ENCODE data around the gene DNAJC21. TPM values are rescaled to one million over a fixed set of nuclear protein-coding genes. Genes with fewer than 3 reads are reported as not detected.

Gene DNAJC21
- total and polyA plus RNA-seq, 4 donors = 8.8 to 21.0 (median 11.8) TPM

GRCh38 chr5:34891981-34892380 is 37.4 kb upstream of the DNAJC21 start:
- H3K4me3 ChIP-seq (ENCODE audit: low read depth in 1 of 3, low read length in 3 of 3) = no peak overlapping the region
- WGBS = 85% methylated on average over 5 of the region's 5 CpGs
- H3K4me1 ChIP-seq (ENCODE audit: control insufficient read depth in 4 of 4, insufficient read depth in 4 of 4, low read length in 3 of 4) = no peaks in the 10 kb centered on the region
- DNase-seq (ENCODE audit: low spot score) = no peak
- TF ChIP-seq HNF4A (conservative IDR thresholded peaks at IDR 0.05) = no peak
- TF ChIP-seq, protein P1, sequence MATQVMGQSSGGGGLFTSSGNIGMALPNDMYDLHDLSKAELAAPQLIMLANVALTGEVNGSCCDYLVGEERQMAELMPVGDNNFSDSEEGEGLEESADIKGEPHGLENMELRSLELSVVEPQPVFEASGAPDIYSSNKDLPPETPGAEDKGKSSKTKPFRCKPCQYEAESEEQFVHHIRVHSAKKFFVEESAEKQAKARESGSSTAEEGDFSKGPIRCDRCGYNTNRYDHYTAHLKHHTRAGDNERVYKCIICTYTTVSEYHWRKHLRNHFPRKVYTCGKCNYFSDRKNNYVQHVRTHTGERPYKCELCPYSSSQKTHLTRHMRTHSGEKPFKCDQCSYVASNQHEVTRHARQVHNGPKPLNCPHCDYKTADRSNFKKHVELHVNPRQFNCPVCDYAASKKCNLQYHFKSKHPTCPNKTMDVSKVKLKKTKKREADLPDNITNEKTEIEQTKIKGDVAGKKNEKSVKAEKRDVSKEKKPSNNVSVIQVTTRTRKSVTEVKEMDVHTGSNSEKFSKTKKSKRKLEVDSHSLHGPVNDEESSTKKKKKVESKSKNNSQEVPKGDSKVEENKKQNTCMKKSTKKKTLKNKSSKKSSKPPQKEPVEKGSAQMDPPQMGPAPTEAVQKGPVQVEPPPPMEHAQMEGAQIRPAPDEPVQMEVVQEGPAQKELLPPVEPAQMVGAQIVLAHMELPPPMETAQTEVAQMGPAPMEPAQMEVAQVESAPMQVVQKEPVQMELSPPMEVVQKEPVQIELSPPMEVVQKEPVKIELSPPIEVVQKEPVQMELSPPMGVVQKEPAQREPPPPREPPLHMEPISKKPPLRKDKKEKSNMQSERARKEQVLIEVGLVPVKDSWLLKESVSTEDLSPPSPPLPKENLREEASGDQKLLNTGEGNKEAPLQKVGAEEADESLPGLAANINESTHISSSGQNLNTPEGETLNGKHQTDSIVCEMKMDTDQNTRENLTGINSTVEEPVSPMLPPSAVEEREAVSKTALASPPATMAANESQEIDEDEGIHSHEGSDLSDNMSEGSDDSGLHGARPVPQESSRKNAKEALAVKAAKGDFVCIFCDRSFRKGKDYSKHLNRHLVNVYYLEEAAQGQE (IDR thresholded peaks at IDR 0.05) = no peak
- no peak for TF ChIP-seq GABPA (IDR thresholded peaks at IDR 0.05 in 1 of 2, conservative IDR thresholded peaks at IDR 0.05 in 1 of 2)
- TF ChIP-seq, protein P2, sequence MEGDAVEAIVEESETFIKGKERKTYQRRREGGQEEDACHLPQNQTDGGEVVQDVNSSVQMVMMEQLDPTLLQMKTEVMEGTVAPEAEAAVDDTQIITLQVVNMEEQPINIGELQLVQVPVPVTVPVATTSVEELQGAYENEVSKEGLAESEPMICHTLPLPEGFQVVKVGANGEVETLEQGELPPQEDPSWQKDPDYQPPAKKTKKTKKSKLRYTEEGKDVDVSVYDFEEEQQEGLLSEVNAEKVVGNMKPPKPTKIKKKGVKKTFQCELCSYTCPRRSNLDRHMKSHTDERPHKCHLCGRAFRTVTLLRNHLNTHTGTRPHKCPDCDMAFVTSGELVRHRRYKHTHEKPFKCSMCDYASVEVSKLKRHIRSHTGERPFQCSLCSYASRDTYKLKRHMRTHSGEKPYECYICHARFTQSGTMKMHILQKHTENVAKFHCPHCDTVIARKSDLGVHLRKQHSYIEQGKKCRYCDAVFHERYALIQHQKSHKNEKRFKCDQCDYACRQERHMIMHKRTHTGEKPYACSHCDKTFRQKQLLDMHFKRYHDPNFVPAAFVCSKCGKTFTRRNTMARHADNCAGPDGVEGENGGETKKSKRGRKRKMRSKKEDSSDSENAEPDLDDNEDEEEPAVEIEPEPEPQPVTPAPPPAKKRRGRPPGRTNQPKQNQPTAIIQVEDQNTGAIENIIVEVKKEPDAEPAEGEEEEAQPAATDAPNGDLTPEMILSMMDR (IDR thresholded peaks at IDR 0.05; ENCODE audit: low read depth, low read length, missing input control) = no peak
- no peak for TF ChIP-seq JUND (IDR thresholded peaks at IDR 0.05)
- no peak for TF ChIP-seq YY1 (IDR thresholded peaks at IDR 0.05)
- TF ChIP-seq ATF3 (IDR thresholded peaks at IDR 0.05) = no peak
- TF ChIP-seq MAX (IDR thresholded peaks at IDR 0.05) = no peak
- no peak for TF ChIP-seq EGR1 (IDR thresholded peaks at IDR 0.05; ENCODE audit: low read depth in 2 of 2)
- H3K9me3 ChIP-seq (ENCODE audit: control insufficient read depth in 4 of 4, low read length in 3 of 4) = no peaks in the 10 kb centered on the region
- no peak overlapping the region for H3K27ac ChIP-seq (ENCODE audit: low read depth in 1 of 2, low read length in 2 of 2)
- H3K27me3 ChIP-seq (ENCODE audit: control insufficient read depth in 4 of 4, insufficient read depth in 4 of 4, low read length in 3 of 4) = no peaks in the 10 kb centered on the region
- no peaks in the 10 kb centered on the region for H3K36me3 ChIP-seq (ENCODE audit: control insufficient read depth in 4 of 4, insufficient read depth in 3 of 4, low read depth in 1 of 4, low read length in 3 of 4)
- H3K9ac ChIP-seq (ENCODE audit: low read depth in 1 of 2, low read length in 2 of 2) = no peak overlapping the region

GRCh38 chr5:34892414-34892813 is 36.9 kb upstream of the DNAJC21 start:
- Histone ChIP-seq H3K27ac (ENCODE audit: low read depth in 1 of 2, low read length in 2 of 2) (no peak overlapping the region), H3K36me3 (ENCODE audit: control insufficient read depth in 4 of 4, insufficient read depth in 3 of 4, low read depth in 1 of 4, low read length in 3 of 4) (no peaks in the 10 kb centered on the region), H3K27me3 (ENCODE audit: control insufficient read depth in 4 of 4, insufficient read depth in 4 of 4, low read length in 3 of 4) (no peaks in the 10 kb centered on the region), H3K9me3 (ENCODE audit: control insufficient read depth in 4 of 4, low read length in 3 of 4) (no peaks in the 10 kb centered on the region), H3K9ac (ENCODE audit: low read depth in 1 of 2, low read length in 2 of 2) (no peak overlapping the region), H3K4me3 (ENCODE audit: low read depth in 1 of 3, low read length in 3 of 3) (no peak overlapping the region), H3K4me1 (ENCODE audit: control insufficient read depth in 4 of 4, insufficient read depth in 4 of 4, low read length in 3 of 4) (no peaks in the 10 kb centered on the region)
- TF ChIP-seq HNF4G (IDR thresholded peaks at IDR 0.05) = no peak
- TF ChIP-seq JUND (IDR thresholded peaks at IDR 0.05) = no peak
- WGBS = 93% methylated on average over 6 of the region's 6 CpGs
- DNase-seq (ENCODE audit: low spot score) = no peak

- H3K4me1 ChIP-seq (ENCODE audit: control insufficient read depth in 4 of 4, insufficient read depth in 4 of 4, low read length in 3 of 4) = no peaks in the 10 kb centered on the region
- no peak overlapping the region for H3K27ac ChIP-seq (ENCODE audit: low read depth in 1 of 2, low read length in 2 of 2)
- H3K27me3 ChIP-seq (ENCODE audit: control insufficient read depth in 4 of 4, insufficient read depth in 4 of 4, low read length in 3 of 4) = no peaks in the 10 kb centered on the region
- no peaks in the 10 kb centered on the region for H3K9me3 ChIP-seq (ENCODE audit: control insufficient read depth in 4 of 4, low read length in 3 of 4)
- H3K9ac ChIP-seq (ENCODE audit: low read depth in 1 of 2, low read length in 2 of 2) = no peak overlapping the region
- no peak overlapping the region for H3K4me3 ChIP-seq (ENCODE audit: low read depth in 1 of 3, low read length in 3 of 3)
- no peak for DNase-seq (ENCODE audit: low spot score)
- no peaks in the 10 kb centered on the region for H3K36me3 ChIP-seq (ENCODE audit: control insufficient read depth in 4 of 4, insufficient read depth in 3 of 4, low read depth in 1 of 4, low read length in 3 of 4)
- 97% methylated on average over 1 of the region's 1 CpG for WGBS
- TF ChIP-seq, protein P1 (IDR thresholded peaks at IDR 0.05) = no peak
- TF ChIP-seq, protein P2 (IDR thresholded peaks at IDR 0.05; ENCODE audit: low read depth, low read length, missing input control) = no peak
- TF ChIP-seq JUND (IDR thresholded peaks at IDR 0.05) (no peak), MAX (IDR thresholded peaks at IDR 0.05) (no peak), EGR1 (IDR thresholded peaks at IDR 0.05; ENCODE audit: low read depth in 2 of 2) (no peak), NR2F2 (IDR thresholded peaks at IDR 0.05) (no peak), HNF4G (IDR thresholded peaks at IDR 0.05) (no peak)
Measured at GRCh38 chr5:34894716-34895115, 34.6 kb upstream of the DNAJC21 start.
